Activated CD8-positive, alpha-beta memory T cell treated with anti-CD3 and anti-CD28 coated beads for 4 hours (primary cell): ENCODE data around the gene TRIM6.
"Not testable (repeated sequence)": the region's sequence is repeated elsewhere in the genome, so short reads cannot be mapped to it uniquely, and the experiment has no call there.

ENCODE experiments used
- DNase-seq, 2 donors: peaks; one replicate each; pipeline ENCODE4 v3.0.0-alpha.2; 2020; ENCODE audit warnings: low read depth in 2 of 2

TRIM6 gene

GRCh38 chr11:5603326-5603725 lies 6.9 kb downstream of the TRIM6 start:
- no peak for DNase-seq

GRCh38 chr11:5604896-5605295 lies 8.5 kb downstream of the TRIM6 start:
- DNase-seq: no peak

GRCh38 chr11:5605849-5606248 lies 9.4 kb downstream of the TRIM6 start:
- DNase-seq: no peak

- DNase-seq: no peak
Measured at GRCh38 chr11:5608808-5609207, 12.4 kb downstream of the TRIM6 start.

- DNase-seq: no peak
Measured at GRCh38 chr11:5610446-5610845, 14.0 kb downstream of the TRIM6 start.

GRCh38 chr11:5611627-5612026 lies 15.2 kb downstream of the TRIM6 start:
- DNase-seq: no peak

GRCh38 chr11:5618807-5619206 lies 22.4 kb downstream of the TRIM6 start:
- no peak for DNase-seq

GRCh38 chr11:5620651-5621521 lies 24.4 kb downstream of the TRIM6 start:
- DNase-seq: no peak

GRCh38 chr11:5621580-5621979 lies 25.1 kb downstream of the TRIM6 start:
- no peak for DNase-seq

- DNase-seq: no peak
Measured at GRCh38 chr11:5622802-5623201, 26.4 kb downstream of the TRIM6 start.

GRCh38 chr11:5624489-5625279 lies 28.2 kb downstream of the TRIM6 start, which contains the start of gene TRIM34:
Gene TRIM34 (plus strand): TSS chr11:5625001. CDS start chr11:5632332, 7,331 bp downstream.
- DNase-seq: peak; percentile 31 to 55

- no peak for DNase-seq
Measured at GRCh38 chr11:5625281-5625680, 28.8 kb downstream of the TRIM6 start.

GRCh38 chr11:5626196-5626595 lies 29.8 kb downstream of the TRIM6 start:
- DNase-seq: no peak

- no peak for DNase-seq
Measured at GRCh38 chr11:5631417-5631816, 35.0 kb downstream of the TRIM6 start.

GRCh38 chr11:5631969-5632635 lies 35.7 kb downstream of the TRIM6 start:
- no peak for DNase-seq

- no peak for DNase-seq
Measured at GRCh38 chr11:5639953-5640352, 43.5 kb downstream of the TRIM6 start.

- DNase-seq: no peak
Measured at GRCh38 chr11:5643585-5643984, 47.1 kb downstream of the TRIM6 start.

- no peak for DNase-seq
Measured at GRCh38 chr11:5646139-5646538, 49.7 kb downstream of the TRIM6 start.

GRCh38 chr11:5655474-5655873 lies 59.0 kb downstream of the TRIM6 start:
- no peak for DNase-seq

GRCh38 chr11:5656956-5657355 lies 60.5 kb downstream of the TRIM6 start:
- not testable (repeated sequence) for DNase-seq

- no peak for DNase-seq
Measured at GRCh38 chr11:5658318-5658717, 61.9 kb downstream of the TRIM6 start.
